A673 (cell line): ENCODE data around the gene ASCL2. TPM values are rescaled to one million over a fixed set of nuclear protein-coding genes. Genes with fewer than 3 reads are reported as not detected.

Experiments used
- BruUV-seq: library from RNA; stranded (reverse); fragments of 400-500 nt; replicated peaks from 2 replicates; lab custom pipeline; 2021; lab: Mats Ljungman, UMichigan
- CTCF ChIA-PET: fragments of 300-600 bp; sonication (Branson Sonifier 250); formaldehyde crosslinking; loops from one replicate; lab custom pipeline; 2022; ENCODE audit warnings: antibody characterized with exemption; lab: Charles Lee
- POLR2A ChIA-PET: fragments of 300-600 bp; sonication (Branson Sonifier 250); formaldehyde crosslinking; loops from one replicate; lab custom pipeline; 2022; ENCODE audit warnings: antibody characterized with exemption; ENCODE audit not compliant: low non-redundant PET; lab: Charles Lee
- DNase-seq: peaks from one replicate; pipeline ENCODE4 v3.0.0-alpha.2; 2015; ENCODE audit warnings: low spot score
- H3K27ac ChIP-seq: fragments of 200-600 bp; sonication (generic); 2 replicates; pipeline ENCODE4 v1.5.1; 2016; ENCODE audit warnings: mixed run types, low read depth, mild to moderate bottlenecking, mixed read lengths, antibody characterized with exemption, low read length; ENCODE audit not compliant: poor library complexity, severe bottlenecking
- H3K27me3 ChIP-seq: fragments of 200-600 bp; sonication (generic); replicated peaks from 2 replicates; pipeline ENCODE4 v1.6.1; 2017; ENCODE audit warnings: mixed run types, low read depth, mild to moderate bottlenecking, mixed read lengths, antibody characterized with exemption, low read length; ENCODE audit not compliant: insufficient read depth, poor library complexity
- H3K36me3 ChIP-seq: fragments of 200-600 bp; sonication (generic); 2 replicates; pipeline ENCODE4 v1.6.1; 2016; ENCODE audit warnings: mixed run types, mild to moderate bottlenecking, mixed read lengths, antibody characterized with exemption, low read length; ENCODE audit not compliant: insufficient read depth, poor library complexity, severe bottlenecking
- H3K4me1 ChIP-seq: fragments of 200-600 bp; sonication (generic); 2 replicates; pipeline ENCODE4 v1.6.1; 2017; ENCODE audit warnings: mixed run types, mild to moderate bottlenecking, mixed read lengths, antibody characterized with exemption, low read length; ENCODE audit not compliant: insufficient read depth, poor library complexity, severe bottlenecking
- H3K4me3 ChIP-seq: fragments of 200-600 bp; sonication (generic); 2 replicates; pipeline ENCODE4 v1.5.1; 2016; ENCODE audit warnings: low read depth, mixed run types, mild to moderate bottlenecking, mixed read lengths, low read length; ENCODE audit not compliant: poor library complexity, severe bottlenecking
- H3K9me3 ChIP-seq: fragments of 200-600 bp; sonication (generic); 2 replicates; pipeline ENCODE4 v1.6.1; 2016; ENCODE audit warnings: mixed run types, low read depth, mild to moderate bottlenecking, mixed read lengths, antibody characterized with exemption, low read length; ENCODE audit not compliant: poor library complexity, severe bottlenecking
- EZH2 ChIP-seq: fragments of 200-600 bp; sonication (generic); IDR thresholded peaks from 2 replicates; pipeline ENCODE4 v1.6.1; 2017; ENCODE audit warnings: borderline replicate concordance, low read depth, mild to moderate bottlenecking, mixed read lengths, antibody characterized with exemption, low read length; ENCODE audit not compliant: poor library complexity, severe bottlenecking
- intact Hi-C: fragments of 100-400 bp; cut with micrococcal nuclease; formaldehyde crosslinking; loops from one replicate; pipeline ENCODE4 v1.10.0; 2022; ENCODE audit not compliant: unreplicated experiment
- total RNA-seq: library from RNA; stranded (reverse); gene quantifications from 2 replicates; pipeline ENCODE4 v1.2.3, GENCODE V29; 2021
- TF ChIP-seq, protein P1 (sequence below): fragments of 300-800, 200-600 bp; sonication (generic); conservative IDR thresholded peaks from 2 replicates; pipeline ENCODE4 v1.5.1; 2017; ENCODE audit warnings: low read depth, mild to moderate bottlenecking, antibody characterized with exemption, low read length, moderate library complexity, mixed read lengths

ASCL2 gene
- total RNA-seq, 1 experiment from 2014 or later: not detected

DNA sequence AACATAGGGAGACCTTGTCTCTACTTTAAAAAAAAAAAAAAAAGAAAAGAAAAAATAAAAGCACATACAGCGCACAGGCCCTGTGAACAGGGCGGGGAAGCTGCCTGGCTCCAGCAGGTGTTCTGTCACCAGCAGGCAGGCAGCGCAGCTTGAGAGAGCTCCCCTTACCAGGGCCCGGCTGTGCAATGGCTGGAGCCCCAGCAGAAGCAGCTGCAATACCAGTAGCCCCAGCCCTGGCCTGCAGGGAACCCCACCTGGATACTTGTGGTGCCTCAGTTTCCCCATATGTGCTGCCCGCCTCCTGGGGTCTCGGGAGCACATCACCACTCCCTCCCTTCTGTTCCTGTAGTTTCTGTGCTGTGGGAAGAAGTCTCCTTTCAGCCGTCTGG lies 43.7 kb upstream of the ASCL2 start:
- ChIA-PET POLR2A (no interaction called here), CTCF (no interaction called here)
- H3K27ac ChIP-seq: no peak overlapping the region
- no peaks in the 10 kb centered on the region for H3K27me3 ChIP-seq
- no peak overlapping the region for H3K4me3 ChIP-seq
- H3K4me1 ChIP-seq: peaks cover 9% of the 10 kb centered on the region
- intact Hi-C loops: no loop called here
- no peaks in the 10 kb centered on the region for H3K36me3 ChIP-seq
- TF ChIP-seq, protein P1, sequence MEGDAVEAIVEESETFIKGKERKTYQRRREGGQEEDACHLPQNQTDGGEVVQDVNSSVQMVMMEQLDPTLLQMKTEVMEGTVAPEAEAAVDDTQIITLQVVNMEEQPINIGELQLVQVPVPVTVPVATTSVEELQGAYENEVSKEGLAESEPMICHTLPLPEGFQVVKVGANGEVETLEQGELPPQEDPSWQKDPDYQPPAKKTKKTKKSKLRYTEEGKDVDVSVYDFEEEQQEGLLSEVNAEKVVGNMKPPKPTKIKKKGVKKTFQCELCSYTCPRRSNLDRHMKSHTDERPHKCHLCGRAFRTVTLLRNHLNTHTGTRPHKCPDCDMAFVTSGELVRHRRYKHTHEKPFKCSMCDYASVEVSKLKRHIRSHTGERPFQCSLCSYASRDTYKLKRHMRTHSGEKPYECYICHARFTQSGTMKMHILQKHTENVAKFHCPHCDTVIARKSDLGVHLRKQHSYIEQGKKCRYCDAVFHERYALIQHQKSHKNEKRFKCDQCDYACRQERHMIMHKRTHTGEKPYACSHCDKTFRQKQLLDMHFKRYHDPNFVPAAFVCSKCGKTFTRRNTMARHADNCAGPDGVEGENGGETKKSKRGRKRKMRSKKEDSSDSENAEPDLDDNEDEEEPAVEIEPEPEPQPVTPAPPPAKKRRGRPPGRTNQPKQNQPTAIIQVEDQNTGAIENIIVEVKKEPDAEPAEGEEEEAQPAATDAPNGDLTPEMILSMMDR: no peak
- TF ChIP-seq EZH2: no peak
- no TSS peak for BruUV-seq
- H3K9me3 ChIP-seq: no peaks in the 10 kb centered on the region
- DNase-seq: no peak

DNA sequence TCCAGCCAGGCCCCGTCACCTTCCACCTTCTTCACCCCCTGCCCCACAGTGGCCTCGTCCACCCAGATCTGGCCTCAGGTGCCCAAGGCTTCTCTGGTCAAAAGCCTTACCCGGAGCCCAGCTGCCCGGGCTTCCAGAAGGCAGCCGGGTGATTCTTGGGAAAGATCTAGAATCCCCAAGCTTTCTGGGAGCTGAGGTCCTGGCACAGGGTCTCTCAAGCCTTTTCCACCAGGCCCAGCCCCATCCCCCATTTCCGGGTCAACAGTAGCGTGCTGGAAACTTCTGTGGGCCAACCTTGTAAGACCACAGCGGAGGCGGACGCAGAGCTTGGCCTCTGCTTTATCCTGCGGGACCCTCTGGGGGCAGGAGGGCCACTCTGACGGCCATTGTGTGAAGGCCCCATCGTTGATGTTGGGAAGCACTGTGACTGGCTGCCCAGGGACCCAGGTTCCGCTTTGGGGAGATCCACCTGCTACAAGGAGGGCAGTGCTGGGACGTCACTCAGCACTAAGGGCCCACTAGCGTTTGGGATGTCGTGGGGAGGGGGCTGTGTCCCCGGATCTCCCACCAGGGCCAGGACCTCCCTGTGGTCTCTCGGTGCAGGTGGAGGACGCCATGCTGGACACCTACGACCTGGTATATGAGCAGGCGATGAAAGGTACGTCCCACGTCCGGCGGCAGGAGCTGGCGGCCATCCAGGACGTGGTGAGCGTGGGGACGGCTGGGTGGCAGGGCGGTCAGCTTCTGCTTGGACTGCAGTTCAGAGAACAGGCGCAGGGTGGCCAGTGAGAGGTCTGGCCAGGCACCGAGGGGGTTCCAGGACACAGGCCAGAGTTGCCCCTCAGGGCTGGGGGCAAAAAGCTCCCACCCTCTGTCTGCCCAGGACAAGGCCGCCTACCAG lies 42.9 kb upstream of the ASCL2 start:
- CTCF ChIA-PET: no interaction called here
- no peaks in the 10 kb centered on the region for H3K9me3 ChIP-seq
- no peak overlapping the region for H3K27ac ChIP-seq
- H3K4me3 ChIP-seq: no peak overlapping the region
- no peak for TF ChIP-seq EZH2
- TF ChIP-seq, protein P1: no peak
- no peak for DNase-seq
- peaks cover 9% of the 10 kb centered on the region for H3K4me1 ChIP-seq
- no TSS peak for BruUV-seq
- POLR2A ChIA-PET: no interaction called here
- H3K36me3 ChIP-seq: no peaks in the 10 kb centered on the region
- intact Hi-C loops: no loop called here
- no peaks in the 10 kb centered on the region for H3K27me3 ChIP-seq

DNA sequence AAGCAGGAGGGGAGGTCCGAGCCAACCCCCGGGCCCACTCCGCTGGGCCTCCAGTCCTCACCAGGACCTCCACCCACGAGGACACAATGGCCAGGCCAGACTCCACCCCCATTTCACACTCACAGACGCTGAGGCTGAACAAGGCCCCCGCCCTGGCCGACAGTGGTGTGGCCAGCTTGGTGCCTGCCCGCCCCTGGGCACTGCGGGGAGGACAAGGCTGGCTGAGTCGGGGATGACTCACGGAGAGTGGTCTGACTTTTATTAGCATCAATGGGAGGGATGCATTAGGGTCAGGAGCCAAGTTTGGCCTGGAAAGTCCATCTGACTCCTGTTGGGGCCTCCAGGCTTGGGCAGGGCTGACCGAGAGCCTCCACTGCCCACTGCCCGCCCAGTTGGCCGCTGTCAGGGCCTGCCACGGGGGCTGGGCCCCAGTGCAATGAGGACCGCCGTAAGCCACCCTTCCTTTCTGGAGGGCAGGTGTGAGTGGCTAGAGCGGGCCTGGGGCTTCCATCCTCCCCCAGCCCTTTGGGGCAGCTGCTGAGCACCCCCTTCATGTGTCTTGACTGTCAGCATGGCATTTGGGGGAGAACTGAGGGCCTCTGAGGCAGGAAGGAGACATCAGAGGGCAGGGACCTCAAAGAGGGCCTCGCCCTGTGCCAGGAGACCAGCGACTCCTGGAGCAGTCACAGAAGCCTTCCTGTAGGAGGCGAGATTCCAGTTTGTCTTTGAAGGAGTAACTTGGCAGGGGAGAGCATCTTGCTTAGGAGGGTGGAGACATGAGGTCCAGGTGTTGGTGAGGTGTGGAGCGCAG lies 42.0 kb upstream of the ASCL2 start:
- intact Hi-C loops: no loop called here
- ChIA-PET POLR2A (no interaction called here), CTCF (interaction anchor here (0.5 kb wide), 1 partner anchor 25 kb away, joined by 3 read pairs; no protein-coding TSS in a partner anchor)
- peaks cover 9% of the 10 kb centered on the region for H3K4me1 ChIP-seq
- H3K4me3 ChIP-seq: no peak overlapping the region
- no peaks in the 10 kb centered on the region for H3K9me3 ChIP-seq
- DNase-seq: no peak
- no TSS peak for BruUV-seq
- H3K27me3 ChIP-seq: no peaks in the 10 kb centered on the region
- no peaks in the 10 kb centered on the region for H3K36me3 ChIP-seq
- TF ChIP-seq, protein P1: no peak
- TF ChIP-seq EZH2: no peak
- no peak overlapping the region for H3K27ac ChIP-seq
